Trophoblast cell (in vitro differentiated cells and primary cell): Measurements from ENCODE around the gene CYB5B.
"Not testable (repeated sequence)": the region's sequence is repeated elsewhere in the genome, so short reads cannot be mapped to it uniquely, and the experiment has no call there.

ENCODE experiments used
- DNase-seq, 2 donors: peaks; one replicate each; pipeline ENCODE4 v3.0.0-alpha.2; 2016
- H2AFZ ChIP-seq: 2 replicates; pipeline ENCODE4 v1.6.1; 2013; ENCODE audit warnings: low read length, moderate library complexity, mild to moderate bottlenecking; ENCODE audit not compliant: insufficient read depth, poor library complexity
- H2AK5ac ChIP-seq: 2 replicates; pipeline ENCODE4 v1.6.1; 2013; ENCODE audit warnings: mild to moderate bottlenecking, low read length
- H2BK120ac ChIP-seq: 2 replicates; pipeline ENCODE4 v1.6.1; 2013; ENCODE audit warnings: low read length, mild to moderate bottlenecking, moderate library complexity; ENCODE audit not compliant: insufficient read depth, poor library complexity
- H2BK12ac ChIP-seq: 2 replicates; pipeline ENCODE4 v1.6.1; 2013; ENCODE audit warnings: mild to moderate bottlenecking, low read length, moderate library complexity
- H2BK5ac ChIP-seq: 2 replicates; pipeline ENCODE4 v1.6.1; 2013; ENCODE audit warnings: low read length, low read depth, moderate library complexity, mild to moderate bottlenecking; ENCODE audit not compliant: poor library complexity
- H3K14ac ChIP-seq: 2 replicates; pipeline ENCODE4 v1.6.1; 2013; ENCODE audit warnings: mild to moderate bottlenecking, low read length
- H3K18ac ChIP-seq: 2 replicates; pipeline ENCODE4 v1.6.1; 2013; ENCODE audit warnings: mild to moderate bottlenecking, low read length
- H3K23ac ChIP-seq: 2 replicates; pipeline ENCODE4 v1.6.1; 2013; ENCODE audit warnings: low read length
- H3K27ac ChIP-seq: 2 replicates; pipeline ENCODE4 v1.5.1; 2013; ENCODE audit warnings: low read depth, mild to moderate bottlenecking, inconsistent platforms, low read length, moderate library complexity
- H3K27me3 ChIP-seq: 2 replicates; pipeline ENCODE4 v1.6.1; 2013; ENCODE audit warnings: inconsistent platforms, mild to moderate bottlenecking, low read length, moderate library complexity; ENCODE audit not compliant: insufficient read depth
- H3K36me3 ChIP-seq, 2 experiments: 1 replicate in 1 of 2; 2 replicates in 1 of 2; pipeline ENCODE4 v1.6.1; 2013; ENCODE audit warnings: low read length in 2 of 2, mild to moderate bottlenecking in 2 of 2, moderate library complexity in 1 of 2; ENCODE audit not compliant: insufficient read depth in 2 of 2, control insufficient read depth in 1 of 2
- H3K4ac ChIP-seq: 2 replicates; pipeline ENCODE4 v1.6.1; 2013; ENCODE audit warnings: low read depth, mild to moderate bottlenecking, low read length, moderate library complexity
- H3K4me1 ChIP-seq, 2 experiments: 1 replicate in 1 of 2; 2 replicates in 1 of 2; pipeline ENCODE4 v1.6.1; 2013; ENCODE audit warnings: low read length in 2 of 2, mild to moderate bottlenecking in 2 of 2, moderate library complexity in 1 of 2; ENCODE audit not compliant: insufficient read depth in 2 of 2, control insufficient read depth in 1 of 2
- H3K4me2 ChIP-seq: 2 replicates; pipeline ENCODE4 v1.6.1; 2013; ENCODE audit warnings: inconsistent platforms, mild to moderate bottlenecking, low read length, moderate library complexity
- H3K4me3 ChIP-seq: 2 replicates; pipeline ENCODE4 v1.5.1; 2013; ENCODE audit warnings: mild to moderate bottlenecking, low read depth, low read length, inconsistent platforms
- H3K79me1 ChIP-seq: one replicate; pipeline ENCODE4 v1.6.1; 2013; ENCODE audit warnings: low read length
- H3K79me2 ChIP-seq: 2 replicates; pipeline ENCODE4 v1.6.1; 2013; ENCODE audit warnings: low read length, mild to moderate bottlenecking; ENCODE audit not compliant: control insufficient read depth, insufficient read depth, poor library complexity
- H3K9ac ChIP-seq: 2 replicates; pipeline ENCODE4 v1.6.1; 2013; ENCODE audit warnings: mild to moderate bottlenecking, low read length
- H3K9me3 ChIP-seq: 2 replicates; pipeline ENCODE4 v1.6.1; 2013; ENCODE audit warnings: low read depth, mild to moderate bottlenecking, control low read depth, inconsistent platforms, low read length; ENCODE audit not compliant: insufficient read depth
- H4K12ac ChIP-seq: 2 replicates; pipeline ENCODE4 v1.6.1; 2013; ENCODE audit warnings: low read depth, mild to moderate bottlenecking, low read length, moderate library complexity
- H4K8ac ChIP-seq: 2 replicates; pipeline ENCODE4 v1.6.1; 2013; ENCODE audit warnings: low read depth, mild to moderate bottlenecking, low read length, moderate library complexity
- H4K91ac ChIP-seq: one replicate; pipeline ENCODE4 v1.6.1; 2013; ENCODE audit warnings: low read depth, mild to moderate bottlenecking, low read length, moderate library complexity
- WGBS: extraction: QIAGEN DNeasy Blood & Tissue Kit; methylation state at CpG from one replicate; pipeline ENCODE4 v1.1.7; 2013; ENCODE audit warnings: missing lambda C conversion rate; ENCODE audit not compliant: insufficient read length, insufficient coverage; ENCODE audit errors: extremely low coverage; 5-methylcytosine and 5-hydroxymethylcytosine counted together

Gene CYB5B

DNA sequence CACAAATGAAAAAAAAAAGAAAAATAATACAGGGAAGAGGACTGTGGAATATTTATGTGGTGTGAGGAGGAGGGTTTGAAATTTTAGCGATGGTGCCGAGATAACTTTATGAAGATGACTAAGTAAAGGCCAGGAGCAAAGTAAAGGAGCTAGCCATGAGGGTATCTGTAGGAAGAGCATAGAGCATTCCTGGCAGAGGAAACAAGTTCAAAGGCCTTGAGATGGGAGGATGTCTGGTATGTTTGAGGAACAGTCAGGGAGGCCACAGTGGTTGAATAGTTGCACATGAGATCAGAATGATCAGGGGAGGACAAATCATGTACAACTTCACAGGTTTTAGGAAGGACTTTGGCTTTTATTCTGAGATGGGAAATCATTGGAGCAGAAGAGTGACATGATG lies 4.2 kb downstream of the CYB5B start:
- Histone ChIP-seq H3K9me3 (no peaks in the 10 kb centered on the region), H4K8ac (no peak overlapping the region), H3K4me1 (peaks cover 0 to 2% of the 10 kb centered on the region in 2 experiments), H3K79me2 (peaks cover 4% of the 10 kb centered on the region), H2BK5ac (no peak overlapping the region), H4K12ac (no peak overlapping the region), H3K4me2 (no peak overlapping the region), H3K18ac (no peak overlapping the region), H3K9ac (no peak overlapping the region), H2AK5ac (no peak overlapping the region), H2AFZ (no peak overlapping the region), H2BK12ac (no peak overlapping the region), H4K91ac (no peak overlapping the region), H3K36me3 (peaks cover 28 to 34% of the 10 kb centered on the region in 2 experiments), H3K27me3 (no peaks in the 10 kb centered on the region), H2BK120ac (no peak overlapping the region), H3K4me3 (no peak overlapping the region), H3K23ac (no peak overlapping the region), H3K79me1 (peaks cover 6% of the 10 kb centered on the region), H3K14ac (no peak overlapping the region), H3K4ac (no peak overlapping the region), H3K27ac (no peak overlapping the region)
- DNase-seq: peak; percentile 63 to 85
- WGBS: 100% methylated on average over 2 of the region's 2 CpGs

DNA sequence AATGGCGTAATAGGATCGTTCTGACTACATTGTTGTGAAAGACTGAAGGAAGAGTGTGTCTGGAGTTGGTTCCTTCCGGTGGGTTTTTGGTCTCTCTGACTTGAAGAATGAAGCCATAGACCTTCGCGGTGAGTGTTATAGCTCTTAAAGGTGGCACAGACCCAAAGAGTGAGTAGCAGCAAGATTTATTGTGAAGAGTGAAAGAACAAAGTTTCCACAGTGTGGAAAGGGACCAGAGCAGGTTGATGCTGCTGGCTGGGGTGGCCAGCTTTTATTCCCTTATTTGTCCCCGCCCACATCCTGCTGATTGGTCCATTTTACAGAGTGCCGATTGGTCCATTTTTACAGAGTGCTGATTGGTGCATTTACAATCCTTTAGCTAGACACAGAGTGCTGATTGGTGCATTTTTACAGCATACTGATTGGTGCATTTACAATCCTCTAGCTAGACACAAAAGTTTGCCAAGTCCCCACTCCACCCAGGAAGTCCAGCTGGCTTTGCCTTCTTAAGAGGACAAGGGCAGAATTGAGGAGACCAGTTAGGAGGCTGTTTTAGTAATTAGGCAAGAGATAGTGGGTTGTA lies 4.7 kb downstream of the CYB5B start:
- not testable (repeated sequence) for H3K14ac ChIP-seq, H3K9ac ChIP-seq, H3K23ac ChIP-seq, H3K9me3 ChIP-seq, H2BK5ac ChIP-seq, H4K8ac ChIP-seq, H2AK5ac ChIP-seq, DNase-seq, H3K4ac ChIP-seq, H3K4me2 ChIP-seq, H3K4me1 ChIP-seq, H4K91ac ChIP-seq, H2AFZ ChIP-seq, H3K79me1 ChIP-seq, H3K27ac ChIP-seq, H4K12ac ChIP-seq, H3K27me3 ChIP-seq, H2BK120ac ChIP-seq, H3K79me2 ChIP-seq, H3K18ac ChIP-seq, H3K4me3 ChIP-seq, H2BK12ac ChIP-seq
- H3K36me3 ChIP-seq: peaks cover 28 to 34% of the 10 kb centered on the region in 2 experiments
- no CpG with 5 or more reads among the region's 7 CpGs for WGBS

DNA sequence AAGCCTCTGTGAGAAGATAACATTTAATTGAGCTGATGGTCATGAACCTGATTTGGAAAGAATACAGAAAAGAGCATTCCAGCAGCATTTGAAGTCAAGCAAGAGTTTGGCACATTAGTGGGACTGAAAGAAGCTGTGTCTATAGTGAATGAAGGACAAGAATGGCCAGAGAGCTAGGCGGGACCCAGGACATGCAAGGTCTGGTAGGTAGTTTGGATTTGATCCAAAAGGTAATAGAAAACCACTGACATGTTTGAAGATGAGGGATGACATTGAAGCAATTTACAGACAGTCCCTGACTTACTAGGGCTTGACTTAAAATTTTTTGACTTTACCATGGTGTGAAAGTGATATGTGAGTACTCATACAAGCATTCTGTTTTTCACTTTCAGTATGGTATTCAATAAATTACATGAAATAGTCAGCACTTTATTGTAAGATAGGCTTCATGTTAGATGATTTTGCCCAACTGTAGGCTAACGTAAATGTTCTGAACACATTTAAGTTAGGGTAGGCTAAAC lies 7.6 kb downstream of the CYB5B start:
- no peak overlapping the region for H2BK120ac ChIP-seq
- no peak overlapping the region for H3K4me2 ChIP-seq
- H2BK12ac ChIP-seq: no peak overlapping the region
- H3K18ac ChIP-seq: no peak overlapping the region
- H3K79me1 ChIP-seq: no peaks in the 10 kb centered on the region
- no peak overlapping the region for H3K4ac ChIP-seq
- H3K4me3 ChIP-seq: no peak overlapping the region
- no peak overlapping the region for H3K9ac ChIP-seq
- H4K12ac ChIP-seq: no peak overlapping the region
- WGBS: no CpG with 5 or more reads among the region's 2 CpGs
- H4K8ac ChIP-seq: no peak overlapping the region
- no peak overlapping the region for H3K23ac ChIP-seq
- no peak overlapping the region for H4K91ac ChIP-seq
- no peak overlapping the region for H2AFZ ChIP-seq
- peaks cover 26 to 31% of the 10 kb centered on the region in 2 experiments for H3K36me3 ChIP-seq
- no peaks in the 10 kb centered on the region for H3K9me3 ChIP-seq
- no peak for DNase-seq
- no peak overlapping the region for H3K27ac ChIP-seq
- H2AK5ac ChIP-seq: no peak overlapping the region
- no peak overlapping the region for H2BK5ac ChIP-seq
- H3K27me3 ChIP-seq: no peaks in the 10 kb centered on the region
- H3K79me2 ChIP-seq: no peaks in the 10 kb centered on the region
- H3K4me1 ChIP-seq: no peaks in the 10 kb centered on the region
- H3K14ac ChIP-seq: no peak overlapping the region

DNA sequence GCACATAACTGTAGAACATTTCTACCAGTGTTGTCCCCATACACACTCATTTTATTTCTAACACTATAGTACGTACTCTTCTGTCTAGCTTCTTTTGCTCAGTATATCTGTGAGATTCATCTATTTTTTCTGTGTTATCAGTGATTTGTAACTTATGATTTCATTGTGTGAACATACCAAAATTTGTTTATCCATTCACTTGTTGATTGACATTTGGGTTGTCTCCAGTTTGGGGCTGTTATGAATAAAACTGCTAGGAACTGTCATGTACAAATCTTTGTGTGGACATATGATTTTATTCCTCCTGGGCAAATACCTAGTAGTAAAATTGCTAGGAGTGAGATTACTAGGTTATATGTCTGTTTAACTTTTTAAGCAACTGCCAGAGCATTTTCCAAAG lies 9.6 kb downstream of the CYB5B start:
- H4K91ac ChIP-seq: no peak overlapping the region
- no peak overlapping the region for H2BK5ac ChIP-seq
- no peaks in the 10 kb centered on the region for H3K79me2 ChIP-seq
- no peak overlapping the region for H3K4me3 ChIP-seq
- no peak overlapping the region for H3K14ac ChIP-seq
- H2AFZ ChIP-seq: no peak overlapping the region
- H3K79me1 ChIP-seq: no peaks in the 10 kb centered on the region
- H3K27me3 ChIP-seq: no peaks in the 10 kb centered on the region
- H3K9me3 ChIP-seq: no peaks in the 10 kb centered on the region
- no peak overlapping the region for H3K23ac ChIP-seq
- no peak overlapping the region for H2BK12ac ChIP-seq
- no peak overlapping the region for H3K27ac ChIP-seq
- no peaks in the 10 kb centered on the region for H3K4me1 ChIP-seq
- no peak overlapping the region for H4K12ac ChIP-seq
- H3K9ac ChIP-seq: no peak overlapping the region
- no peak overlapping the region for H4K8ac ChIP-seq
- H2BK120ac ChIP-seq: no peak overlapping the region
- DNase-seq: no peak
- no peak overlapping the region for H2AK5ac ChIP-seq
- H3K36me3 ChIP-seq: peaks cover 18 to 19% of the 10 kb centered on the region in 2 experiments
- H3K18ac ChIP-seq: no peak overlapping the region
- H3K4me2 ChIP-seq: no peak overlapping the region
- H3K4ac ChIP-seq: no peak overlapping the region
- WGBS: no CpG with 5 or more reads among the region's 1 CpG
